Fibroblast of skin of back (primary cell): ENCODE measurements around the gene THSD7B.
"Not testable (repeated sequence)": the region's sequence is repeated elsewhere in the genome, so short reads cannot be mapped to it uniquely, and the experiment has no call there.

ENCODE experiments used
- DNase-seq: peaks from one replicate; pipeline ENCODE4 v3.0.0-alpha.2; 2013

The THSD7B gene

DNA sequence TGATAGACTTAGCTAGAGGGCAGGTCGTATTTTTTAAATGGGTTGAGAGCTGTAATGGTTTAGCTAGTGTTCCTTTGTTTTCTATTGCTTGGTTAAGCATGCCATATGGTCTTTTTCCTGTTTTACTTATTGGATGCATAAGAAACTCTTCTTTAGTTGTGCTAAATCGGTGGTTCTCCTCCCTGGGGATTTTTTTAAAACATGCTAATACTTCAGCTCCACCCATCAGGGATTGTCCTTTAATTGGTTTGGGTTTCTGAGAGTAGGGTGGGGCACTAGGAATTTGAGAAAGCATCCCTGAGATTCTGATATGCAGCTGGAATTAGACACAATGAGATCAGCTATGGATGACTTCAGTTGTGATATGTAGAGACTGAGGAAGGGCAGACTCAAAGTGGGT, 497.2 kb downstream of the THSD7B start:
- peak; percentile 30 for DNase-seq

- DNase-seq = no peak
Observed at GRCh38 chr2:137287913-137288639, 522.7 kb downstream of the THSD7B start.

DNA sequence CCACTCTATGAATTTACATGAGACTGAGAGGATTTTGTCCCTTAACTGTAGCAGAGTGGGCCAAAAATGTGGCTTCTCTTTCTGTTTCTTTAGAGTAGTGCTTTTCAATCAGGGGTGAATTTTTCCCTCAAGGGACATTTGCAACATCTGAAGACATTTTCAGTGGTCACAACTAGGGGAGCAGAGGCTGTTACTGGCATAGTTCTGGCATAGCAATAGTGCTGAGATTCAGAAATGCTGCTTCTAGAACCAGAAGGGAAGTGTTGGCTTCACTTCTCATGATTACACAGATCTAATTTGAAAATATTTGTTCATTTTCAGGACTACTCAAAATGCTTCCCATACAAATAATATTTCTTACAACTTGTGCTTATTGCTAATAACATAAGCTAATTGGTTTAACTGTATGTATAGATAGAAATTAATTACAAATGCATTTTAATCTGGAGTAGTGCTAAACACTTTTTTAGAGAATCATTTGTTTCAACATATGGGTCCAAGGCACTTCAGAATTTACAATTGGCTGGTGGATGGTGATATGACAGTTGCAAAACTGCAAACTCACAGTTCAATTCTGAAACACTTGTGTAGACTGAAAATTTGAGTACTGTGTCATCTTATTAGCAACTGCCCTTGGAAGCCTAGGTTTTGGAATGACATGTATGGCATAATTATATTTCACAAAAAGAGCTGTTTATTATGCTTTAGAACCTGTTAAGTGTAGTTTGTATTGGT, 526.7 kb downstream of the THSD7B start:
- no peak for DNase-seq

GRCh38 chr2:137298377-137298776, 533.0 kb downstream of the THSD7B start:
- no peak for DNase-seq

DNA sequence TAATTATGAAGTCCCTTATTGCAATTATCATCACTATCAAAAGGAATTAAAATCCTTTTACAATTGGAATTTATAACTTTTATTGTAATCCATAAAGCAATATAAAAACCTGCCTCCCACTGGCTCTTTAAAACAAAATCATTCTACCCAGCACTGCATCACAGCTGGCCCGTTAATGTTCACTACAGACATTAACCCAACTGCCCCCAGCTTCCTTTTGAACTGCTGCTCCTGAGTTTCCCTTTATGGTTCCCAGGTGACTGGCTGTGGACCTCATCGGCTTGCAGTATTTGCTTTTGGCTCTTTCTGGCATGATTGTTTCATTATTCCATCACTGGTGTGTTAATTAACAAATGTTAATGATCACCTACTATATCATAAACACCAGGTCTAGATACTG, 535.6 kb downstream of the THSD7B start:
- DNase-seq = no peak

GRCh38 chr2:137302957-137303356, 537.6 kb downstream of the THSD7B start:
- DNase-seq = no peak

- no peak for DNase-seq
Observed at GRCh38 chr2:137316075-137316474, 550.7 kb downstream of the THSD7B start.

- DNase-seq = no peak
Observed at GRCh38 chr2:137321566-137321965, 556.2 kb downstream of the THSD7B start.

GRCh38 chr2:137331562-137331961, 566.2 kb downstream of the THSD7B start:
- DNase-seq = not testable (repeated sequence)

- DNase-seq = peak; percentile 62
Observed at GRCh38 chr2:137333386-137334165, 568.2 kb downstream of the THSD7B start.

DNA sequence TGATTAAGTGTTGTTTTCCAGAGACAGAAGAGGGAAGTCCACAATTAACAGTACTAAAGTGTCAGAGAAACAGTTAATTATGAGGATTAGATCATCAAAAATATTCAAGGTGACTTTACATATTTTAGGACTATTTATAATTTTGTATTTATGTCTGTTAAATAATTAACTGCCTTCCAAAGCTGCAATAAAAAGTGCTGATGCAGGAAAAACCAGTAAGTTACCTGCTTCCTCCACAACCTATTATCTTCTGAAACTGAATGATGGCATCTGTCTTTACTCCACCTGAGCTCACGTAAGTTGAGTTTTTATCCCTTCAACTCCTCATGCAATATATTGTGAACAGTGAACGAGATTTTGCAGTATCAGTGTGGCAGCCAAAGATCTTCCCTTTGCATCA, 570.7 kb downstream of the THSD7B start:
- no peak for DNase-seq

GRCh38 chr2:137339051-137339450, 573.7 kb downstream of the THSD7B start:
- DNase-seq = no peak

DNA sequence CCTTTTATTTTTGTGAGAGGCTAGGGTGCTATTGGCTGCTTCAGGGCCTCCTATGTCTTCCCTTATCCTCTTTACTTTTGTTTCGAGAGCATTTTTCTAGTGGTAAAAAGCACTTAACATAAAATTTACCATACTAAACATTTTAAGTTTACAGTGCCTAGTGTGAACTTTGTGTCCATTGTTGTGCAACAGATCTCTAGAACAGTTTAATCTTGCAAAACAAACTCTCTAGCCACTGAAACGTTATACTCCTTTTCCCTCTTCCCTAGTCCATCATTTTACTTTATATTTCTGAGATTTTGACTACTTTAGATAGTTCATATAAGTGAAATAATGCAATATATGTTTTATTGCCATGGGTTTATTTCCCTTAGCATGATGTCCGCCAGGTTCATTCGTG, 580.6 kb downstream of the THSD7B start:
- no peak for DNase-seq

GRCh38 chr2:137348301-137348700, 583.0 kb downstream of the THSD7B start:
- DNase-seq = no peak

DNA sequence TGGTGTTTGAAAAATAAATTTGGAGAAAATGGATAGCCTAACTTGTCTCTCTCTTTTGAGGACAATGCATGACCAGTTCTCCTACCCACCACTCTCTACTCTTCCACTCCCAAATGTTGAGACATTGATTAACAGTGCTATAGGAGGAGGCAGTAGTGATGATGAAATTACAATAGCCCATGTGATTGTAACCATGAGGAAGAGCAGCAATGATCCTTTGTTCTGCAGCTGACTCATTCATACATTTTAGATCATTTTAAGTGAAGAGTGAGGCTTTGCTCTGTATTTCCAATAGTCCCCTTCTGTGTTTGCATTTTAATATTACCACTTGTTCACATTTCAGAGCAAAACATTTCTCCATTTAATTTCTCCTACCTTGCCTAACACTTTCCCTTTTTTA, 592.3 kb downstream of the THSD7B start:
- DNase-seq = no peak

- DNase-seq = peak; percentile 11
Observed at GRCh38 chr2:137367361-137367760, 602.0 kb downstream of the THSD7B start.

GRCh38 chr2:137369106-137369505, 603.8 kb downstream of the THSD7B start:
- no peak for DNase-seq

DNA sequence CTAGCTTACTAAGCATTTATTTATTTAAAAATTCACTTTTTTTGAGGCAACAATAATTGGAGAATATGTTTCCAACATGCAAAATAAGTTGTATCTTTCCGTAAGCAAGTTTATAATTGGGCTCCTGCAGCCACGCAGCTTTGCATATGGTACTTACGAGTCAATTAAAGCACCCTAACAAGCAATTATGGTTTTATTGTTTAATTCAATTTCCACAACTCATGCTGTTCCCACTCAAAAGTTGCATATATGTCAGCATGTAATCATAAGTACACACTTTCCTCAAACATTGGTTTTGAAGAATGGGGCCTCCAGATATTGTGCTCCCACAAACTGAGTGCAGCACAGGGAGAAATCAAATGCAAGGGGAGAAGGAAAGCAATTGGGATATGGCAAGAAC, 613.8 kb downstream of the THSD7B start:
- DNase-seq = no peak

GRCh38 chr2:137380610-137381009, 615.3 kb downstream of the THSD7B start:
- DNase-seq = no peak

DNA sequence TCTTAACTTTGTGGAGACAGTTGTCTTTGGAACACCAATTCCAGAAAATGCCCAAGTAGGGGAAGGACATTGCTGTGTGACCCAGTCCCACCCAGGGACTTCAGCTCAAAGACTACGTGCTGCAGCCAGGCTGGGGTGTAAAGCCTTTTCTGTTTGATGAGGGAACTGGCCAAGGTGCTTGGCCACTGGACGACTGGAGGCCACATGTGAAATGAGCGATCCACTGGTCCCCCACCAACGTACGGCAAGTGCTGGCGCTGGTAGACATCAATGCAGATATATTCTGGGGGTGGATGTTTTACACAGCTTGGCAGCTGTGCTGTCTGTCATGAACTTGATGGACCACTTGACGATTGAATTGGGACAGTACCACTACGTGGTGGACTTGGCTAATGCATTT, 616.4 kb downstream of the THSD7B start:
- no peak for DNase-seq

DNA sequence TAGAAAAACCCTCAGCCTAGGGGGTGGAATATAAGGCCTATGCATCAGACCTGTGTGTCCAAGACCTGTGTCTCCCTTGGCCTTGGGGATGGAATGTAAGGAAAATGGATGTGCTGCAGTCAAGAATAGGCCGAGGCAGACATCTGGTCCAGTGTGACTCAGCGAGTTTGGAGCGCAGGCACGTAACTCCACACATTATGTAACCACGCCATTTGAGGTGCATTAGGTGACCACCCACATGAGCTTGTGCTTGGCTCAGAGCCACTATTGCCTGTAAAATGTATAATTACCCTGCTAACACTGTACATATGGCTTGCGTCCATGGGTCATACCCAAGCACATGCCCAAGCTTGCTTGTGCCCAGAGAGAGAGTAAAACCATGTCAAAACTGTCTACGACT, 618.0 kb downstream of the THSD7B start:
- no peak for DNase-seq

GRCh38 chr2:137387044-137387443, 621.7 kb downstream of the THSD7B start:
- no peak for DNase-seq

DNA sequence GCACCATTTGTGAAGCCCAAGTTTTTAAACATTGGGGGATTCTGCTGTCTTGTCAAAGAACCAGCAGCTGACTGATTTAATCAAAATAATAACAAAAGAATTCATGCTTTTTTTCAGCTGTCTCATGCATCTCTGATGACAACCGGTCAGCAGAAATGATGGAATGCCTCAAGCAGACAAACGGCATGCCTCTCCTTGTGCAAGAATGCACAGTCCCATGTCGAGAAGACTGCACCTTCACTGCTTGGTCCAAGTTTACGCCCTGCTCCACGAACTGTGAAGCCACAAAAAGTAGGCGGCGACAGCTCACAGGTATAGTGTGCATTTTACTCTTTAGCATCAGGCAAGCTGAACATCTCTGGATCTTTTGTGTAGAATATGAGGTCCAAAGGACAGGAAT, 640.2 kb downstream of the THSD7B start:
- no peak for DNase-seq

GRCh38 chr2:137411585-137411984, 646.2 kb downstream of the THSD7B start:
- no peak for DNase-seq
